Mucosa of stomach (tissue), 1 donor: ENCODE data around the gene EPHB1.
"Not testable (repeated sequence)": the region's sequence is repeated elsewhere in the genome, so short reads cannot be mapped to it uniquely, and the experiment has no call there.

ENCODE experiments used
- H3K27me3 ChIP-seq: one replicate; pipeline ENCODE4 v1.7.0; 2013; ENCODE audit warnings: mild to moderate bottlenecking, low read length; ENCODE audit not compliant: control insufficient read depth, insufficient read depth
- H3K36me3 ChIP-seq: one replicate; pipeline ENCODE4 v1.7.0; 2013; ENCODE audit warnings: low read length; ENCODE audit not compliant: control insufficient read depth, insufficient read depth
- H3K4me1 ChIP-seq: one replicate; pipeline ENCODE4 v1.7.0; 2013; ENCODE audit warnings: mild to moderate bottlenecking, low read length; ENCODE audit not compliant: control insufficient read depth, insufficient read depth
- H3K4me3 ChIP-seq: one replicate; pipeline ENCODE4 v1.7.0; 2013; ENCODE audit warnings: low read length
- H3K9ac ChIP-seq: one replicate; pipeline ENCODE4 v1.7.0; 2013; ENCODE audit warnings: mild to moderate bottlenecking, low read length, moderate library complexity
- H3K9me3 ChIP-seq: one replicate; pipeline ENCODE4 v1.7.0; 2013; ENCODE audit warnings: mild to moderate bottlenecking, low read length, moderate library complexity; ENCODE audit not compliant: control insufficient read depth
- donor health status: Pancreatic carcinoma.

Gene EPHB1

GRCh38 chr3:134959516-134959915 is 164.5 kb downstream of the EPHB1 start:
- no peaks in the 10 kb centered on the region for H3K9me3 ChIP-seq
- no peaks in the 10 kb centered on the region for H3K36me3 ChIP-seq
- no peak overlapping the region for H3K9ac ChIP-seq
- no peak overlapping the region for H3K4me3 ChIP-seq
- H3K27me3 ChIP-seq = no peaks in the 10 kb centered on the region
- H3K4me1 ChIP-seq = no peaks in the 10 kb centered on the region

- Histone ChIP-seq H3K9me3 (no peaks in the 10 kb centered on the region), H3K4me1 (no peaks in the 10 kb centered on the region), H3K36me3 (no peaks in the 10 kb centered on the region), H3K27me3 (no peaks in the 10 kb centered on the region), H3K9ac (no peak overlapping the region), H3K4me3 (no peak overlapping the region)
Observed at GRCh38 chr3:134964226-134964625, 169.2 kb downstream of the EPHB1 start.

GRCh38 chr3:134965865-134966481 is 170.9 kb downstream of the EPHB1 start:
- Histone ChIP-seq H3K9me3 (no peaks in the 10 kb centered on the region), H3K9ac (no peak overlapping the region), H3K4me1 (no peaks in the 10 kb centered on the region), H3K4me3 (no peak overlapping the region), H3K36me3 (no peaks in the 10 kb centered on the region), H3K27me3 (no peaks in the 10 kb centered on the region)

DNA sequence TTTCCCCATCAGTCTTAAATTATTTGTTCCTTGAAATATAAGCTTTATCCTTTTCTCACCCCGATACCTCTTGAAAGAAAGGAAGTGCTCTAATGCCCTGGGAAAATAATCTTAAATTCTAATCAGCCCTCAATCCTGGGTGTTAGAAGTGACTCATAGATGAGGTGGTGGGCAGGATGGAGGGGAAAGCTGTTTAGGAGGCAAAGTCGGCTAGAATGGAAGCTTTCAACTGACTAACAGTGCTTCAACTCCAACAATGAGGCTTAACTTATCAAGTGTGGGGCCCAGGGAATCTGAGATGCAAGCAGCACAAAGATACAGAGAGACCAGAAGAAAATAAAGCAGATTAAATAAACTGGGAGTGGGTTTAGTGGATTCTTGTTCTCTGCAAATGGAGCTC is 175.8 kb downstream of the EPHB1 start:
- Histone ChIP-seq H3K9ac (no peak overlapping the region), H3K36me3 (no peaks in the 10 kb centered on the region), H3K4me3 (no peak overlapping the region), H3K4me1 (no peaks in the 10 kb centered on the region), H3K27me3 (no peaks in the 10 kb centered on the region), H3K9me3 (no peaks in the 10 kb centered on the region)

DNA sequence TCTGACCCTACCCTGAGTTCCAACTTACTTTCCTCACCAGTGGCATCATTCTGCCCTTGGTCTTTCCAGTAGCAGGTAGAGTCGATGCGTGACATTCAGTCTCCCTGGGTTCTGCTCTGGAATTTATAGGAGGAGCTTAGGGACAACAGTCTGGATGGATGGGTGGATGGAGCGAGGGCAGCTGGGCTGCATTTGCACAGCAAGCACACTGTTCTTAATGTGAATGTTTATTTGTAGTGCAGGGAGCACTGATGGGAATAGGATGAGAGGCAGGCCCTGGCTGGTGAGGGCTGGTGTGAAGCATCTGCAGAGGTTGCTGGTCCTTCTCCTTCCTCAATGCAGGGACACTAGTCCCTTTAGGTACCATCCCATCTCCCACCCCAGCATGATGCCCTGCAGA is 176.2 kb downstream of the EPHB1 start:
- no peaks in the 10 kb centered on the region for H3K9me3 ChIP-seq
- H3K4me1 ChIP-seq = no peaks in the 10 kb centered on the region
- H3K9ac ChIP-seq = no peak overlapping the region
- H3K4me3 ChIP-seq = no peak overlapping the region
- no peaks in the 10 kb centered on the region for H3K36me3 ChIP-seq
- no peaks in the 10 kb centered on the region for H3K27me3 ChIP-seq

- H3K36me3 ChIP-seq, H3K4me3 ChIP-seq, H3K9ac ChIP-seq, H3K27me3 ChIP-seq, H3K4me1 ChIP-seq, H3K9me3 ChIP-seq: not testable (repeated sequence)
Observed at GRCh38 chr3:134971907-134972306, 176.8 kb downstream of the EPHB1 start.

DNA sequence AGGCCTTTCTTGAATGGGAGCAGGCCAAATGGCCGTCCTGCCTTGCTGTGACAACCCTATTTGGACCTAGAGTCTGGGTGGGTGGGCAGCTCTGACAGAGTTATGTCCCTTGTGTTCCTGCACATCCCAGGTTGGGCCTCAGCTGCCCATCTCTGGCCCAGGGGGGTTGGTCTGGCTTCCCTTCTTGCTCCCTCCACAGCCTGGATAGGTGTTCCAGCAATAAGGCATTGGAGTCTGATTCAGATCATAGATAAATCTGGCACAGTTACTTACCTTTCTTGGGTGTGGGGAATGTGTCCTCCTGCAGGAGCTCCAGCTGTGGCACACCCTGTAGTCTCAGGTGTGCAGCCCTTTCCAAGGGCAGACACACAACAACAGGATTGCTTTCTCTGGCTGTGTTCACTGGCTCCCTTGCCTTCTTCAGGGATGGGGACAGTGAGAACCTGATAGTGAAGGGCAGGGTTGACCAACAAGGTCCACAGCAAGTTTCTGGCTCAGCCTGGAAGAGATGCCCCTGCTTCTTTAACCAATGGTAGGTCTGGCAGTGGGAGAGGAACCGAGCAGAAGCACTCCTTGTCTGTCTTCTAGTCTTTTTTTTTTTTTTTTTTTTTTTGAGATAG is 177.9 kb downstream of the EPHB1 start:
- no peaks in the 10 kb centered on the region for H3K4me1 ChIP-seq
- H3K4me3 ChIP-seq = no peak overlapping the region
- H3K9ac ChIP-seq = no peak overlapping the region
- no peaks in the 10 kb centered on the region for H3K36me3 ChIP-seq
- no peaks in the 10 kb centered on the region for H3K27me3 ChIP-seq
- no peaks in the 10 kb centered on the region for H3K9me3 ChIP-seq

DNA sequence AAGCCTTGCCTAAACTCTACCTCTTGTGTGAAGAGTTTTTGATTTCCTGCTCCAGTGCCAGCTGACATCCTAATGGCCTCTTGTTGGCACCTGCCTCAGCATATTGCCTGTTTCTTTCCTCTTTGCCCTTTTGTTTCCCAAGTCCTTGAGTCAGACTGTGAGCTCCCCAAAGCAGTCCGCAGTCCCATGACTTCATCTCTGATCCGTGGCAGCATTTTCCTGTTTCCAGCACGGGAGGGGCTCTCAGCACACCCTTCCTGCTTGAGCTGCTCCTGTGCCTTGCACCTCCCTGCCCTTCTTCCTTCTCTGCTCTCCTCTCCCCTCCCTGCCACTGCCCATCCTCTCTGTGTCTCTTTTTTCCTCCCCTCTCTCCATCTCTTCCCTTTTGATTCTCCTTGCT is 179.6 kb downstream of the EPHB1 start:
- Histone ChIP-seq H3K36me3 (no peaks in the 10 kb centered on the region), H3K27me3 (no peaks in the 10 kb centered on the region), H3K9ac (no peak overlapping the region), H3K4me3 (no peak overlapping the region), H3K4me1 (no peaks in the 10 kb centered on the region), H3K9me3 (no peaks in the 10 kb centered on the region)

GRCh38 chr3:134976948-134977347 is 181.9 kb downstream of the EPHB1 start:
- Histone ChIP-seq H3K4me3 (no peak overlapping the region), H3K36me3 (no peaks in the 10 kb centered on the region), H3K4me1 (no peaks in the 10 kb centered on the region), H3K9ac (no peak overlapping the region), H3K27me3 (no peaks in the 10 kb centered on the region), H3K9me3 (no peaks in the 10 kb centered on the region)

GRCh38 chr3:134978658-134979057 is 183.6 kb downstream of the EPHB1 start:
- Histone ChIP-seq H3K9ac (no peak overlapping the region), H3K36me3 (no peaks in the 10 kb centered on the region), H3K9me3 (no peaks in the 10 kb centered on the region), H3K27me3 (no peaks in the 10 kb centered on the region), H3K4me3 (no peak overlapping the region), H3K4me1 (no peaks in the 10 kb centered on the region)

- H3K4me3 ChIP-seq = no peak overlapping the region
Observed at GRCh38 chr3:134985864-134986715, 191.0 kb downstream of the EPHB1 start.

GRCh38 chr3:134988666-134989065 is 193.6 kb downstream of the EPHB1 start:
- no peaks in the 10 kb centered on the region for H3K27me3 ChIP-seq
- no peaks in the 10 kb centered on the region for H3K9me3 ChIP-seq
- H3K4me3 ChIP-seq = no peak overlapping the region
- H3K36me3 ChIP-seq = no peaks in the 10 kb centered on the region
- H3K4me1 ChIP-seq = no peaks in the 10 kb centered on the region
- H3K9ac ChIP-seq = no peak overlapping the region

More at GRCh38 chr3:134985864-134986715, 191.0 kb downstream of the EPHB1 start:
- Histone ChIP-seq H3K9me3 (no peaks in the 10 kb centered on the region), H3K36me3 (no peaks in the 10 kb centered on the region), H3K4me1 (no peaks in the 10 kb centered on the region), H3K9ac (no peak overlapping the region), H3K27me3 (no peaks in the 10 kb centered on the region)
